Activated CD4-positive, alpha-beta T cell treated with anti-CD3 and anti-CD28 coated beads, Interleukin-2, amount 10 ng/mL, durations not matched to agents 7 days and 5 days (primary cell): ENCODE measurements around the gene ARNT2. TPM values are rescaled to one million over a fixed set of nuclear protein-coding genes. Genes with fewer than 3 reads are reported as not detected.

Experiments used
- CTCF ChIA-PET: fragments of 350-600 bp; sonication (Branson Sonifier 250); formaldehyde crosslinking; loops from one replicate; lab custom pipeline; 2021; ENCODE audit warnings: antibody characterized with exemption; lab: Charles Lee
- POLR2A ChIA-PET: fragments of 350-600 bp; sonication (Branson Sonifier 250); formaldehyde crosslinking; loops from one replicate; lab custom pipeline; 2021; ENCODE audit warnings: antibody characterized with exemption; lab: Charles Lee
- DNase-seq: peaks from one replicate; pipeline ENCODE4 v3.0.0-alpha.2; 2020
- H3K27ac Mint-ChIP-seq: one replicate; pipeline ENCODE4 v1.8.0; 2021; ENCODE audit warnings: mild to moderate bottlenecking, moderate library complexity, mixed read lengths
- H3K27me3 Mint-ChIP-seq: one replicate; pipeline ENCODE4 v1.8.0; 2021; ENCODE audit warnings: mixed read lengths
- H3K36me3 Mint-ChIP-seq: one replicate; pipeline ENCODE4 v1.8.0; 2021; ENCODE audit warnings: low read depth, mixed read lengths
- H3K4me1 Mint-ChIP-seq: one replicate; pipeline ENCODE4 v1.8.0; 2021; ENCODE audit warnings: mixed read lengths
- H3K4me3 Mint-ChIP-seq: one replicate; pipeline ENCODE4 v1.8.0; 2021; ENCODE audit warnings: mild to moderate bottlenecking, moderate library complexity, mixed read lengths
- H3K9me3 Mint-ChIP-seq: one replicate; pipeline ENCODE4 v1.8.0; 2021; ENCODE audit warnings: mixed read lengths
- total RNA-seq, 2 experiments: library from RNA; stranded (reverse); gene quantifications; one replicate each; pipeline ENCODE4 v1.2.3, GENCODE V29; 2021

Gene ARNT2
- total RNA-seq, 2 experiments from 2014 or later, result not detected

GRCh38 chr15:80480171-80480811, 76.1 kb downstream of the ARNT2 start:
- ChIA-PET POLR2A (no interaction called here), CTCF (no interaction called here)
- no peak overlapping the region for H3K27ac Mint-ChIP-seq
- H3K9me3 Mint-ChIP-seq, result peaks cover 7% of the 10 kb centered on the region
- H3K27me3 Mint-ChIP-seq, result no peaks in the 10 kb centered on the region
- no peaks in the 10 kb centered on the region for H3K4me1 Mint-ChIP-seq
- DNase-seq, result no peak
- H3K4me3 Mint-ChIP-seq, result no peak overlapping the region
- no peaks in the 10 kb centered on the region for H3K36me3 Mint-ChIP-seq

DNA sequence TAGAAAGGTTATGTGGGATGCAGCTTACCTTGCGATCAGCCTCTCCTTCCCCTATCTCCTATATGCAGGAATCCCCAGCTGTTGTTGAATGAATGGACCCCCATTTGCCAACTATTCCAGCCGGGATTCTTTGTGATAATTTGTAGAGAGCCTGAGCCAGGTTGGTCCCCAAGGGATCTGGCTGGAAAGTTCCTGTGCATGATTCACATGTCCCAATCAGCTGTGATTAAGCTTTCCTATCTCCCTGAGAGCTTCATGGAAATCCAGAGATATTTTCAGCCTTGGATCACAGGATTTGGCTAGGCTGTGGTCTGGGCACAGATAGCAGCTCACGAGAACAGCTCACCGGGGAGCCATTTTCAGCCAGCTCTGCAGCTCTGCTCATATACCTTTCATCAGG, 76.7 kb downstream of the ARNT2 start:
- no peak overlapping the region for H3K4me3 Mint-ChIP-seq

DNA sequence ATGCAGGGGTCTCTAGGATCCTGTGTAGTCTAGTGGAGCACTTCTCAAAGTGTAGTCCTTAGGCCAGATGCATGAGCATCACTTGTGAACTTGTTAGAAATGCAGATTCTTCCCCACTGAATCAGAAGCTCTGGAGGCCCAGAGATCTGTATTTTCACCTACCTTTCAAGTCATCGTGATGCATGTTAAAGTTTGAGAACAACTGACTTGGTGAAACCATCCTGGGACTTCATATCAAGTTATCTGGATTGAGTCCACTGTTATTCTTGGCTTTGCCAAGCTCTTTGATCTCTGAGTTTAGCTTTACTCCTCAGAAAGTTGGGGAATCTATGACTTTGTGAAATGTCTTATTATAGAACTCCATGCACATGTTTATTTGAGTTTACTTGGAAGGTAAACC, 78.5 kb downstream of the ARNT2 start:
- POLR2A ChIA-PET, result no interaction called here
- no peak for DNase-seq
- CTCF ChIA-PET, result interaction anchor here (1.0 kb wide), 1 partner anchor 9 kb away, joined by 3 read pairs; no protein-coding TSS in a partner anchor
- H3K4me3 Mint-ChIP-seq, result no peak overlapping the region
- no peak overlapping the region for H3K27ac Mint-ChIP-seq
- no peaks in the 10 kb centered on the region for H3K4me1 Mint-ChIP-seq
- no peaks in the 10 kb centered on the region for H3K27me3 Mint-ChIP-seq
- no peaks in the 10 kb centered on the region for H3K36me3 Mint-ChIP-seq
- no peaks in the 10 kb centered on the region for H3K9me3 Mint-ChIP-seq

More for the DNA sequence above, 76.7 kb downstream of the ARNT2 start:
- H3K4me1 Mint-ChIP-seq, result no peaks in the 10 kb centered on the region
- ChIA-PET CTCF (no interaction called here), POLR2A (no interaction called here)
- H3K27ac Mint-ChIP-seq, result no peak overlapping the region
- H3K36me3 Mint-ChIP-seq, result no peaks in the 10 kb centered on the region
- peaks cover 4% of the 10 kb centered on the region for H3K9me3 Mint-ChIP-seq
- H3K27me3 Mint-ChIP-seq, result no peaks in the 10 kb centered on the region
- no peak for DNase-seq

- Mint-ChIP-seq H3K4me3 (no peak overlapping the region), H3K27me3 (no peaks in the 10 kb centered on the region)
These were observed 79.6 kb downstream of the ARNT2 start for GRCh38 chr15:80483725-80484161.

DNA sequence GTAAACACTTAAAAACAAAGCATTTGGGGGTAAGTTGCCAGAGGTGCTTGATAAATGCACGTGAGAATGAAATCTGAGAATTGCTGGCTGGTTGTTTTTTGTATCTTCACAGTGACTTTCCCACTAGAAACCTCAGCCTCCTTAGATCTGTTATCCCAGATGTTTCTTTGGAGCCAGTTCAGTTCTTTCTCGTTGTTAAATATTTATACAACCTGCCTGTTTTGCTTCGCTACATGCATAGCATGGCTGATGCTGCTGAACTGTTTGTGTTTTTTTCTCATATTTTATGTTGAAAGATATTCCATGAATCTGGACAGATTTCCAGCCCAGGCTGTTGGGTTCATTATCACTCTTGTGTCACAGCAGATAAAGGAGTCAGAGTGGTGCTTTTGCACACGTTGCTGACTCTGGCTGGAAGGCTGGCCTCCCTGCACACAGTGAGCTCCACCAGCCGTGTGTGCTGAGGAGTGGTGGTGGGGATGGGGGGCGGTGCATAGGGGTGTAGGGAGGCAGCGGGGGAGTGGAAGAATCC, 80.2 kb downstream of the ARNT2 start:
- Mint-ChIP-seq H3K9me3 (no peaks in the 10 kb centered on the region), H3K4me3 (no peak overlapping the region), H3K36me3 (no peaks in the 10 kb centered on the region), H3K27me3 (no peaks in the 10 kb centered on the region), H3K4me1 (no peaks in the 10 kb centered on the region), H3K27ac (no peak overlapping the region)
- ChIA-PET POLR2A (no interaction called here), CTCF (no interaction called here)
- DNase-seq, result no peak

More at GRCh38 chr15:80483725-80484161, 79.6 kb downstream of the ARNT2 start:
- H3K9me3 Mint-ChIP-seq, result no peaks in the 10 kb centered on the region
- ChIA-PET CTCF (no interaction called here), POLR2A (no interaction called here)
- H3K4me1 Mint-ChIP-seq, result no peaks in the 10 kb centered on the region
- DNase-seq, result no peak
- H3K36me3 Mint-ChIP-seq, result no peaks in the 10 kb centered on the region
- no peak overlapping the region for H3K27ac Mint-ChIP-seq

- CTCF ChIA-PET, result no interaction called here
- H3K9me3 Mint-ChIP-seq, result no peaks in the 10 kb centered on the region
- no peak for DNase-seq
- H3K27ac Mint-ChIP-seq, result no peak overlapping the region
- H3K36me3 Mint-ChIP-seq, result no peaks in the 10 kb centered on the region
- no peaks in the 10 kb centered on the region for H3K27me3 Mint-ChIP-seq
- H3K4me1 Mint-ChIP-seq, result no peaks in the 10 kb centered on the region
- POLR2A ChIA-PET, result no interaction called here
- no peak overlapping the region for H3K4me3 Mint-ChIP-seq
These were observed 81.4 kb downstream of the ARNT2 start for GRCh38 chr15:80485370-80486164.

DNA sequence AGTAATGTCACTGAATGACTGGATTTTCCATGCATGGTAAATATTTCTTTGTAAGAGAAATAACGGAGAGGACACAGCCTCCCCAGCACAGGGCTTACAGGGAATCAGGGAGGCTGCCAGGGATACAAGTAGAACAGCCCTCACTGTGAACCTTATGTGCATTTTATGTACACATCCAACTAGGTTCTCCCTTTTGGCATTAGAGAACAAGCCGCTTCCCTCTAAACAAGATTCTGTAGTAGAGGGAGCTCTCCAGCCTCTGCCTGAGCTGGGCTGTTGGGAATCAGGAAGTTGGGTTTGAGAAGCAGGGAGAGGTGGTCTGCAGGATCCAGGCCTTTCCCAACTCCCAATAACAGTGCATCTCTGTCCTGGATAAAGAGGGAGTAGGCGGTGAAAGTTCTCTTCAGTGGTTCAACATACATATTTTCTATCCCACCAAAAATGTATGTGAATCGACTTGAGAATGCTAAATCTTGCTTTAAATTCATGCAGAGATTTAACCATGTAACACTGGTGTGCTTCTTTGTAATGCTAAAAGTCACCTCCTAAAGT, 83.7 kb downstream of the ARNT2 start:
- no peak for DNase-seq
- Mint-ChIP-seq H3K27me3 (no peaks in the 10 kb centered on the region), H3K4me1 (no peaks in the 10 kb centered on the region), H3K4me3 (no peak overlapping the region), H3K27ac (no peak overlapping the region), H3K36me3 (no peaks in the 10 kb centered on the region), H3K9me3 (no peaks in the 10 kb centered on the region)
- POLR2A ChIA-PET, result no interaction called here
- CTCF ChIA-PET, result no interaction called here

DNA sequence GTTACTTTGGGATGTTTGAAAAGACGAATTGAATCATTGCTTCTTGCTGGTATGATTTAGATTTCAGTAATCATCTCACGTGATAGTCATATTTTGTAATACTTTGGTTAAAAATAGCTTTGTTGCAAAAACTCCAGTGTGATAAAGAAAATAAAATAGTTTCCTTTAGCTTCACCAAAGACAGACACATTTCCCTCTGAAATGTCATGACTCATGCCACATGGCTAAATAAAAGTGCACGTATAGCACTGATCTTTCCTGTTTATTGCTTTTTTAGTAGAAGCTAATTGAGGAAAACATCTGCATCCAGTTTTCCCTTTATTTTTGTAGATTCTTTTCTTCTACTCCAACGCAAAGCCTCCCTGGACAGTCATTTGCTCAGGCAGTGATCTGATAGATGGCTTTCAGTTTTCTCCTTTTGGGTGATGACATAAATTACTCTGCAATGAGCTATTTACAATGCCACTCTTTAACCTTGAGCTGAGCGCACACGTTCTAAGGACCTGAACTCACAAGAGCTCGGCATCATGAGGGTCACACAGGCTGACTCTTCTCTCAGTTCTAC, 84.9 kb downstream of the ARNT2 start:
- Mint-ChIP-seq H3K36me3 (no peaks in the 10 kb centered on the region), H3K27me3 (no peaks in the 10 kb centered on the region), H3K9me3 (no peaks in the 10 kb centered on the region), H3K4me1 (no peaks in the 10 kb centered on the region), H3K4me3 (no peak overlapping the region), H3K27ac (no peak overlapping the region)
- ChIA-PET POLR2A (no interaction called here), CTCF (interaction anchor here (0.6 to 2.2 kb wide), 3 partner anchors 11 to 299 kb away, joined by 3 to 7 read pairs (median 3); no protein-coding TSS in a partner anchor)
- DNase-seq, result no peak

DNA sequence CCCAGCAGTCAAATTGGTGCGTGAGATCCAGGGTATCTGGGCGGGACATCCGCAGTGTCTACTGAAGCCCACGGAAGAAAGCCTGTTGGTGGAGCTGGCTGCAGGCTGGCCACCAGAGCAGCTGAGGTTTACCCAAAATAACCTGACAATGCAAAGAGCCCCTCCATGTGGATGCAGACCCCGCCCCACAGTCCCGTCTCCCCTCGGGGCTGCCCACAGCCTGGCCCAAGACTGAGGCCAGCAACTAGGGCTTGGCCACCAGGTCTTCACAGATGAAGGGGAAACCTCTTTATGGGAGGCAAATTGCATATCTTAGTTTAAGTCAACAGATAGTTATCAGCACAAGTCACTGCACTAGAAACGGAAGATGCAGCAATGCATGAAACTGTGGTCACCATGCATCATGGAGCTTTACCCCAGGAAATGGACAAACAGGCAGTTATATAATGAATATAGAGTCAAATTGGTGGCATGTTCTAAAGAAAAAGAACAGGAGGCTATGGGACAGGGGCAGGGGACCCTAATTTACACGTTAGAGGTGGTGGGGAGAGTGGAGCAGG, 86.3 kb downstream of the ARNT2 start:
- DNase-seq, result no peak
- Mint-ChIP-seq H3K9me3 (no peaks in the 10 kb centered on the region), H3K36me3 (no peaks in the 10 kb centered on the region), H3K4me3 (no peak overlapping the region), H3K27me3 (no peaks in the 10 kb centered on the region), H3K27ac (no peak overlapping the region), H3K4me1 (no peaks in the 10 kb centered on the region)
- ChIA-PET CTCF (interaction anchor here (2.2 kb wide), 1 partner anchor 15 kb away, joined by 7 read pairs; no protein-coding TSS in a partner anchor), POLR2A (no interaction called here)

DNA sequence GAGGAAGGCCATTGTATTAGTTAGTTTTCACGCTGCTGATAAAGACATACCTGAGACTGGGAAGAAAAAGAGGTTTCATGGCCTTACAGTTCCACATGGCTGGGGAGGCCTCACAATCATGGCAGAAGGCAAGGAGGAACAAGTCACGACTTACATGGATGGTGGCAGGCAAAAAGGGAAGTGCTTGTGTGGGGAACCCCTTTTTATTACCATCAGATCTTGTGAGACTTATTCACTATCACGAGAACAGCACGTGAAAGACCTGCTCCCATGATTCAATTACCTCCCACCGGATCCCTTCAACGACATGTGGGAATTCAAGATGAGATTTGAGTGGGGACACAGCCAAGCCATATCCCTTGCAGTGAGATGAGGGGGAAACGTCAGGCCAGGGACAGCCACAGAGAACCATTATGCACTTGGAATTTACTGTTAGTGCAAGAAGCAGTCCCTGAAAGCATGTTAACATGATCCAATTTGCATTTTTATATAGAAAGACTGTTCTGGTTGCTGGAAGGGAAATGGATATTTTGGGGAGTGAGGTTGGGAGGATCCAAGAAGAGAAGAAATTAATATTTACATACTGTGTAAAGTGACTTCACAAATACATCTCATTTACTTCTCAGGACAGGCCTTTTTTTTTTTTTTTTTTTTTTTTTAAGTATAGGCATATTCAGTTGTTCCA, 87.1 kb downstream of the ARNT2 start:
- ChIA-PET POLR2A (no interaction called here), CTCF (no interaction called here)
- Mint-ChIP-seq H3K27me3 (no peaks in the 10 kb centered on the region), H3K4me1 (no peaks in the 10 kb centered on the region), H3K9me3 (no peaks in the 10 kb centered on the region), H3K27ac (no peak overlapping the region), H3K4me3 (no peak overlapping the region), H3K36me3 (no peaks in the 10 kb centered on the region)
- no peak for DNase-seq

DNA sequence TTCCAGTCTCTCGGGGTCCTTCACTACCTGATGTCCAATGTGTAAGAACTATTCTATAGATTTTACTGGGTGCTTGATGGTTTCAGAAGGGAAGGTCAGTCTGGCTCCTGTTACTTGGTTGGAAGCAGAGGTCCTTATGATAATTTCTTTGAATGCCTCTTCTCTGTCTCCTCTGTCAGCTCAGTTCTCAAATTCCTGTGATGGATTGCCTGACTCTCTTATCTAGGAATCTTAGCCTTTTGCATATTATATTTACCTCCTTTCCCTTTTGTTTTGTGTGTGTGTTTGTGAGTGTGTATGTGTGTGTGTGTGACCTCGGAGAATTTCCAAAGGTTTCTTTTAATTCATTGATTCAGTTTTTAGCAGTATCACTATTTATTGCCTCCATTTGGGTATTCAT, 88.2 kb downstream of the ARNT2 start:
- Mint-ChIP-seq H3K27me3 (no peaks in the 10 kb centered on the region), H3K4me3 (no peak overlapping the region), H3K9me3 (no peaks in the 10 kb centered on the region), H3K36me3 (no peaks in the 10 kb centered on the region), H3K4me1 (no peaks in the 10 kb centered on the region), H3K27ac (no peak overlapping the region)
- DNase-seq, result no peak
- ChIA-PET CTCF (interaction anchor here (0.7 kb wide), 1 partner anchor 1045 kb away, joined by 3 read pairs; no protein-coding TSS in a partner anchor), POLR2A (no interaction called here)

- no peaks in the 10 kb centered on the region for H3K36me3 Mint-ChIP-seq
- no peak overlapping the region for H3K27ac Mint-ChIP-seq
- ChIA-PET POLR2A (no interaction called here), CTCF (interaction anchor here (0.7 kb wide), 1 partner anchor 1045 kb away, joined by 3 read pairs; no protein-coding TSS in a partner anchor)
- H3K27me3 Mint-ChIP-seq, result no peaks in the 10 kb centered on the region
- H3K4me1 Mint-ChIP-seq, result no peaks in the 10 kb centered on the region
- no peak overlapping the region for H3K4me3 Mint-ChIP-seq
- no peaks in the 10 kb centered on the region for H3K9me3 Mint-ChIP-seq
- DNase-seq, result no peak
These were observed 88.7 kb downstream of the ARNT2 start for GRCh38 chr15:80492874-80493273.
